ENCODE data around the gene MAD1L1. TPM values are rescaled to one million over a fixed set of nuclear protein-coding genes. Genes with fewer than 3 reads are reported as not detected.

Gene MAD1L1
- total RNA-seq, 4 donors from 2014 or later = 21.0 to 49.7 (median 29.8) TPM

DNA sequence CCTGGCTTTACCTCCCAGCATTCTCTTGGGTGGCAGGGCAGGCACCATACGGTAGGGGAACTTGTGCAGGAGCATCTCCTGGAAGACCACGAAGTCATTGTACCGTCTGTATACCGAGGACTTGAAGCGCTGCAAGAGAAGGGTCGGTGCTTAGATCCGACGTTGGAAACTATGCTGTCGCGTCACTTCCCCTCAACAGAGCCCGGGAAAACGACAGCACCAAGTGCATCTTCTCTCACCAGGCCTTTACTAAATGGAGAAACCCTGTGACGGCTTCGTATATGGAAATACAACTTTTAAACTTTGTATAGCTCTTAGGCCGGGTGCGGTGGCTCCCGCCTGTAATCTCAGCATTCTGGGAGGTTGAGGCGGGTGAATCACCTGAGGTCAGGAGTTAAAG, 42.4 kb upstream of the MAD1L1 start:
- TF ChIP-seq, protein P1, sequence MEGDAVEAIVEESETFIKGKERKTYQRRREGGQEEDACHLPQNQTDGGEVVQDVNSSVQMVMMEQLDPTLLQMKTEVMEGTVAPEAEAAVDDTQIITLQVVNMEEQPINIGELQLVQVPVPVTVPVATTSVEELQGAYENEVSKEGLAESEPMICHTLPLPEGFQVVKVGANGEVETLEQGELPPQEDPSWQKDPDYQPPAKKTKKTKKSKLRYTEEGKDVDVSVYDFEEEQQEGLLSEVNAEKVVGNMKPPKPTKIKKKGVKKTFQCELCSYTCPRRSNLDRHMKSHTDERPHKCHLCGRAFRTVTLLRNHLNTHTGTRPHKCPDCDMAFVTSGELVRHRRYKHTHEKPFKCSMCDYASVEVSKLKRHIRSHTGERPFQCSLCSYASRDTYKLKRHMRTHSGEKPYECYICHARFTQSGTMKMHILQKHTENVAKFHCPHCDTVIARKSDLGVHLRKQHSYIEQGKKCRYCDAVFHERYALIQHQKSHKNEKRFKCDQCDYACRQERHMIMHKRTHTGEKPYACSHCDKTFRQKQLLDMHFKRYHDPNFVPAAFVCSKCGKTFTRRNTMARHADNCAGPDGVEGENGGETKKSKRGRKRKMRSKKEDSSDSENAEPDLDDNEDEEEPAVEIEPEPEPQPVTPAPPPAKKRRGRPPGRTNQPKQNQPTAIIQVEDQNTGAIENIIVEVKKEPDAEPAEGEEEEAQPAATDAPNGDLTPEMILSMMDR (IDR thresholded peaks at IDR 0.05; ENCODE audit: low read depth) = no peak

DNA sequence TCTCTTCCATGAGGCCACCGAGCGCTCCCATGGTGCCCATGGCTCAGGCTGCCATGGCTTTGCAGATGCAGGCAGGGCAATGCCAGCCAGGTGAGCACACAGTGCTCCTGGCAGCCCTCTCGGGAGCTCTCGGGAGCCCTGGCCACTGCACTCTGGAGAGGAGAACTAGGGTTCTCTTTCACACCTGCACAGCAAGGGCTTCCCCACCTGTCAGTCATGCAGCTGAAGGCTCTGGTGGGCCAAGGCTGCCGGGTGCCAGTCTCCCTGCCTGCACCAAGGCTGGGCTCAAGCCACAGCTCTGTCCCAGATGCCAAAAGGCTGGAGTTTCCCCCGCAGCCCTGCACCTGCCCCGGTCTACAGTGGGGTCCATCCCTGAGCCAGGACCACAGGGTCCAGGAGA, 41.9 kb upstream of the MAD1L1 start:
- TF ChIP-seq, protein P1 (IDR thresholded peaks at IDR 0.05; ENCODE audit: low read depth) = no peak

DNA sequence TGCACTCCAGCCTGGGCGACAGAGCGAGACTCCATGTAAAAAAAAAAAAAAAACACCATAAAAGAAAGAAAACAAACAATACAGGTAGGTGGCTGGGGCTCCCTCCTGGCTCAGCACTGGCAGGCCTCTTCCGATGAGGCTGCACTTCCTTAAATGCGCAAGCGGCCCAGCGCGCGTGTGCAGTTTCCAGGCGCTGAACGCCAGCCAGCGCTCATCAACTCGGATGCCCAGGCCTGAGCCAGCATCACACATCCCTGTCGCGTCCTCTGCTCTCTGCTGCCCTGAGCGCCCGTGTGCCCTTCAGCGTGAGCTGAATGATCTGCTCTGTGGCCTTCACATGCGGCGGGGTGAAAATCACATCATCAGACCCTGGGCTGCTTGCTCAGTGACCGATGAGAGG, 41.1 kb upstream of the MAD1L1 start:
- TF ChIP-seq, protein P1 (IDR thresholded peaks at IDR 0.05; ENCODE audit: low read depth) = no peak

DNA sequence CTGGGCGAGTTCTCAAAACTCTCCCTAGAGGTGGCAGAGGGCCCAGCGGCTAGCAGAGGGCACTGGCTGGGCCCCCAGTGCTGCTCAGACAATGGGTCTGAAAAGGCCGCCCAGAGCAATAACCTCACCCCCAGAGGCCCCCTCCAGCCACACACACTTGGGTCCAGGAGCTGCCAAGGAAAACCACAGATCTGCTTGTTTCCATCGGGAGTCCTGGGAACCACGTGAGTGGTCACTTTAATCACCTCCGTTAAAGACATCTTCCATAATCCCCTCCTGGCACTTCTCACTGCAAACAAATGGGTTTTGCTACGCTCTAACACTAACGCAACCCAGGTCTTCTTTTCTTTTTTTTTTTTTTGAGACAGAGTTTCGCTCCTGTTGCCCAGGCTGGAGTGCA, 39.3 kb upstream of the MAD1L1 start:
- TF ChIP-seq, protein P1 (IDR thresholded peaks at IDR 0.05; ENCODE audit: low read depth) = no peak

DNA sequence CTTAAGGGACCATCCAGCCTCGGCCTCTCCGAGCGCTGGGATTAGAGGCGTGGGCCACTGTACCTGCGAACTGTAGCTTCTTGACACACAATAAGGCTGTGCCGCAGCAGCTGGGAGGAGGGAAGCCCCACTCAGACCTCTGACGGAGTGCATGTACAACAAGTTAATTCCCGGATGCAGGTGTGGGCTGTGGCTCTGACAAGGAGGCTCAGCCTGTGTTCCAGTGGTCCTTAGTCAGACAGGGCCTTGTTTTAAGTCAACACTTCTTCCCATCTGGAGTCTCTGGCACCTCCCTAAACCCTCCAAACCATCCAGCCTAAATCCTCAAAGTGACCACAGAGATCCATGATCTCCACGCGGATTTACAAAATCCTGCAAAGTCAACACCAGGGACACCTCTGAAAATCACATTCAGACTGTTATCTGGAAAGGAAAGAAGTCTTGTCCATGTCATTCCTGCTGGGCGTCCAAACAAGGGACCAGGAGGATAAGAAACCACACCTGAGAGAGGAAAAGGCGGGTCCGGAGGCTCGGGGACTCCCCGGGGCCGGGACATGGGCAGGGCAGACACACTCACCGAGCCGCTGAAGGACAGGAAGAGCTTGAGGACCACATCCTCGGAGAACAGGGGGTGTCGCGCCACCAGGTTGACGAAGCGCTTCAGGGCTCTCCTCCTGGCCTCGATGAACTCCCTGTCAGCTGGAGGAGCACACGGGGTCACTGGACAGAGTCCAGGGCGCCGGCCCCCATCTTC, 38.7 kb upstream of the MAD1L1 start:
- TF ChIP-seq, protein P1 (IDR thresholded peaks at IDR 0.05; ENCODE audit: low read depth) = no peak

DNA sequence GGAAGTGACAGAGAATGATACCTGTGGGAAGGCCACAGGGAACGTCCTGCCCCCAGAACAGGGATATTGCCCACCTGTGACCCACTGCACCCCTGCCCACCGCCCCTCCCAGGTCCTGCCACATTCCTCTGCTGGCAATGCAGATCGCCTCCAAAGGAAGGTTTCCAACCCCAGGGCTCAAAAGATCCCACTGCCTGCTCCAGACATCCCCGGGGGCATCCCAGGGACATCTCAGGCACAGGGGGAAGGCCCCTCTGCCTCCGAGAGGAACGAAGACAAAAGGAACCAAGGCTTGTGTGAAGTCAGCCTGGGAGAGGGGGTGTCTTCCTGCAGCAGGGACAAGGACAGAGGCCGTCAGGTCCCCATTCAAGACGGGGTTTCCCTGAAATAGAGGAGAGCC, 37.8 kb upstream of the MAD1L1 start:
- TF ChIP-seq, protein P1 (IDR thresholded peaks at IDR 0.05; ENCODE audit: low read depth) = no peak

DNA sequence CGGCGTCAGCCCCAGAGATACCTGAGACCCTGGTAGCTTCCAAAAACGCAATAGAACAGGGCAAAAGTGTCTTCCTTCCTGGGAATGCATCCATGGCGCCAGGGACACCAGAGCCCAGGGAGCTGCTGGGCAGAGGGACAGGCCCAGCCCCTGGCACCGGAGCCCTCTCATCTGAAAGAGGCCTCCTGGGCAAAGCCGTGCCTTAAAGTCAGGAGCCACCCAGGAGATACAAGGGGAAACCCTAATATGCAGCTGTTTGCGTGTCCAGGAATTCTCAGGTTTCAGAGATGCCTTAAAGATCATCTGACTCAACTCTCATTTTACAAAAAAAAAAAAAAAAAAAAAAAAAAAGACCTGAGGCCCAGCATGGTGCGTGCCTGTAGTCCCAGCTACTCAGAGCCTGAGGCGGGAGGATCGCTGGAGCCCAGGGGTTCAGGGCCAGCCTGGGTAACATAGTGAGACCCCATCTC, 37.3 kb upstream of the MAD1L1 start:
- TF ChIP-seq, protein P1 (IDR thresholded peaks at IDR 0.05; ENCODE audit: low read depth) = no peak
